Measurements from ENCODE around the gene KLK4. TPM values are rescaled to one million over a fixed set of nuclear protein-coding genes. Genes with fewer than 3 reads are reported as not detected.

Gene KLK4
- total and polyA plus RNA-seq, 10 of the 15 experiments (the other 5 are each of a cell fraction or from before 2014, with no cell fraction given), result 0.06 to 0.31 TPM; not detected in 8

DNA sequence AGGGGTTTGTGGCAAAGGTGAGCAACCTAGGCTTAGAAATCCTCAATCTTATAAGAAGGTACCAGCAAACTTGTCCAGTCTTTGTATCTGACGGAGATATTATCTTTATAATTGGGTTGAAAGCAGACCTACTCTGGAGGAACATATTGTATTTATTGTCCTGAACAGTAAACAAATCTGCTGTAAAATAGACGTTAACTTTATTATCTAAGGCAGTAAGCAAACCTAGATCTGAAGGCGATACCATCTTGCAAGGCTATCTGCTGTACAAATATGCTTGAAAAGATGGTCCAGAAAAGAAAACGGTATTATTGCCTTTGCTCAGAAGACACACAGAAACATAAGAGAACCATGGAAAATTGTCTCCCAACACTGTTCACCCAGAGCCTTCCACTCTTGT is 41.7 kb downstream of the KLK4 start:
- intact Hi-C loops (cut with micrococcal nuclease; ENCODE audit: unreplicated experiment) (no loop called here), in situ Hi-C loops (cut with MboI) (no loop called here)
- H3K4me1 ChIP-seq (ENCODE audit: control insufficient read depth, insufficient read depth, low read length), result no peaks in the 10 kb centered on the region
- ChIA-PET RAD21 (ENCODE audit: unreplicated experiment) (no interaction called here), POLR2A (no interaction called here), SMC1A (ENCODE audit: uncharacterized antibody, unreplicated experiment) (no interaction called here), CTCF (interaction anchor here (0.7 kb wide), 1 partner anchor 105 kb away, joined by 3 read pairs; no protein-coding TSS in a partner anchor)
- FAIRE-seq (no peak), DNase-seq (ENCODE audit: low read depth, low spot score) (no peak), ATAC-seq (no peak)
- no peak overlapping the region for H3K4me2 ChIP-seq (ENCODE audit: control insufficient read depth, insufficient read depth)
- H3K27me3 ChIP-seq (replicated peaks in 1 of 2; ENCODE audit: control insufficient read depth in 2 of 2, insufficient read depth in 2 of 2, low read length in 1 of 2), result peaks cover 0 to 2% of the 10 kb centered on the region in 2 experiments; a peak in 1 of 4 replicates
- H3K9ac ChIP-seq (ENCODE audit: control insufficient read depth, insufficient read depth, low read length), result no peak overlapping the region
- no TSS peak for BruUV-seq (replicated peaks)
- H3K9me3 ChIP-seq (replicated peaks; ENCODE audit: control insufficient read depth, insufficient read depth, low read length), result no peaks in the 10 kb centered on the region; the same call in 2 of the 3 replicates
- no peak overlapping the region for H3K4me3 ChIP-seq
- H4K20me1 ChIP-seq (ENCODE audit: control insufficient read depth, insufficient read depth), result no peaks in the 10 kb centered on the region
- WGBS (ENCODE audit: insufficient coverage, insufficient replicate concordance, low lambda C conversion rate, missing lambda C conversion rate), result 32% methylated on average over 4 of the region's 4 CpGs
- H2AFZ ChIP-seq (ENCODE audit: control insufficient read depth, low read depth, low read length), result no peak overlapping the region
- no peaks in the 10 kb centered on the region for H3K36me3 ChIP-seq (ENCODE audit: control insufficient read depth in 2 of 2, insufficient read depth in 2 of 2, low read length in 1 of 2)
- H3K27ac ChIP-seq (ENCODE audit: control insufficient read depth, insufficient read depth), result no peak overlapping the region
- H3K79me2 ChIP-seq (ENCODE audit: control insufficient read depth, insufficient read depth, low read length), result no peaks in the 10 kb centered on the region
- TF ChIP-seq POU2F2 (IDR thresholded peaks at IDR 0.05; ENCODE audit: borderline replicate concordance, low read depth, low read length) (no peak), KDM1A (IDR thresholded peaks at IDR 0.05; ENCODE audit: borderline replicate concordance) (no peak), SIN3A (IDR thresholded peaks at IDR 0.05; ENCODE audit: low read depth, low read length) (no peak), LARP7 (IDR thresholded peaks at IDR 0.05) (no peak), EP300 (IDR thresholded peaks at IDR 0.05; ENCODE audit: borderline replicate concordance in 1 of 2, control insufficient read depth in 1 of 2, low read depth in 2 of 2, low read length in 2 of 2) (no peak), STAT1 (conservative IDR thresholded peaks at IDR 0.05) (no peak), HDAC6 (IDR thresholded peaks at IDR 0.05; ENCODE audit: unreplicated experiment) (no peak), CHD2 (IDR thresholded peaks at IDR 0.05; ENCODE audit: borderline replicate concordance, low read depth, low read length) (no peak), ZNF622 (IDR thresholded peaks at IDR 0.05) (no peak), TCF3 (IDR thresholded peaks at IDR 0.05; ENCODE audit: borderline replicate concordance, insufficient read depth, low read depth, low read length) (no peak), JUND (IDR thresholded peaks at IDR 0.05; ENCODE audit: low read depth, low read length) (no peak), ZNF274 (IDR thresholded peaks at IDR 0.05; ENCODE audit: insufficient read depth, insufficient read length) (no peak), NR2C1 (IDR thresholded peaks at IDR 0.05) (no peak), TCF7 (IDR thresholded peaks at IDR 0.05; ENCODE audit: borderline replicate concordance) (no peak)
- TF ChIP-seq, protein P1, sequence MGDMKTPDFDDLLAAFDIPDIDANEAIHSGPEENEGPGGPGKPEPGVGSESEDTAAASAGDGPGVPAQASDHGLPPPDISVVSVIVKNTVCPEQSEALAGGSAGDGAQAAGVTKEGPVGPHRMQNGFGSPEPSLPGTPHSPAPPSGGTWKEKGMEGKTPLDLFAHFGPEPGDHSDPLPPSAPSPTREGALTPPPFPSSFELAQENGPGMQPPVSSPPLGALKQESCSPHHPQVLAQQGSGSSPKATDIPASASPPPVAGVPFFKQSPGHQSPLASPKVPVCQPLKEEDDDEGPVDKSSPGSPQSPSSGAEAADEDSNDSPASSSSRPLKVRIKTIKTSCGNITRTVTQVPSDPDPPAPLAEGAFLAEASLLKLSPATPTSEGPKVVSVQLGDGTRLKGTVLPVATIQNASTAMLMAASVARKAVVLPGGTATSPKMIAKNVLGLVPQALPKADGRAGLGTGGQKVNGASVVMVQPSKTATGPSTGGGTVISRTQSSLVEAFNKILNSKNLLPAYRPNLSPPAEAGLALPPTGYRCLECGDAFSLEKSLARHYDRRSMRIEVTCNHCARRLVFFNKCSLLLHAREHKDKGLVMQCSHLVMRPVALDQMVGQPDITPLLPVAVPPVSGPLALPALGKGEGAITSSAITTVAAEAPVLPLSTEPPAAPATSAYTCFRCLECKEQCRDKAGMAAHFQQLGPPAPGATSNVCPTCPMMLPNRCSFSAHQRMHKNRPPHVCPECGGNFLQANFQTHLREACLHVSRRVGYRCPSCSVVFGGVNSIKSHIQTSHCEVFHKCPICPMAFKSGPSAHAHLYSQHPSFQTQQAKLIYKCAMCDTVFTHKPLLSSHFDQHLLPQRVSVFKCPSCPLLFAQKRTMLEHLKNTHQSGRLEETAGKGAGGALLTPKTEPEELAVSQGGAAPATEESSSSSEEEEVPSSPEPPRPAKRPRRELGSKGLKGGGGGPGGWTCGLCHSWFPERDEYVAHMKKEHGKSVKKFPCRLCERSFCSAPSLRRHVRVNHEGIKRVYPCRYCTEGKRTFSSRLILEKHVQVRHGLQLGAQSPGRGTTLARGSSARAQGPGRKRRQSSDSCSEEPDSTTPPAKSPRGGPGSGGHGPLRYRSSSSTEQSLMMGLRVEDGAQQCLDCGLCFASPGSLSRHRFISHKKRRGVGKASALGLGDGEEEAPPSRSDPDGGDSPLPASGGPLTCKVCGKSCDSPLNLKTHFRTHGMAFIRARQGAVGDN (IDR thresholded peaks at IDR 0.05), result no peak
- TF ChIP-seq, protein P2, sequence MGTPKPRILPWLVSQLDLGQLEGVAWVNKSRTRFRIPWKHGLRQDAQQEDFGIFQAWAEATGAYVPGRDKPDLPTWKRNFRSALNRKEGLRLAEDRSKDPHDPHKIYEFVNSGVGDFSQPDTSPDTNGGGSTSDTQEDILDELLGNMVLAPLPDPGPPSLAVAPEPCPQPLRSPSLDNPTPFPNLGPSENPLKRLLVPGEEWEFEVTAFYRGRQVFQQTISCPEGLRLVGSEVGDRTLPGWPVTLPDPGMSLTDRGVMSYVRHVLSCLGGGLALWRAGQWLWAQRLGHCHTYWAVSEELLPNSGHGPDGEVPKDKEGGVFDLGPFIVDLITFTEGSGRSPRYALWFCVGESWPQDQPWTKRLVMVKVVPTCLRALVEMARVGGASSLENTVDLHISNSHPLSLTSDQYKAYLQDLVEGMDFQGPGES (IDR thresholded peaks at IDR 0.05), result no peak
- TF ChIP-seq, protein P3, sequence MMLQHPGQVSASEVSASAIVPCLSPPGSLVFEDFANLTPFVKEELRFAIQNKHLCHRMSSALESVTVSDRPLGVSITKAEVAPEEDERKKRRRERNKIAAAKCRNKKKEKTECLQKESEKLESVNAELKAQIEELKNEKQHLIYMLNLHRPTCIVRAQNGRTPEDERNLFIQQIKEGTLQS (IDR thresholded peaks at IDR 0.05; ENCODE audit: borderline replicate concordance, extremely low read depth, low read depth, low read length), result no peak
- TF ChIP-seq, protein P4, sequence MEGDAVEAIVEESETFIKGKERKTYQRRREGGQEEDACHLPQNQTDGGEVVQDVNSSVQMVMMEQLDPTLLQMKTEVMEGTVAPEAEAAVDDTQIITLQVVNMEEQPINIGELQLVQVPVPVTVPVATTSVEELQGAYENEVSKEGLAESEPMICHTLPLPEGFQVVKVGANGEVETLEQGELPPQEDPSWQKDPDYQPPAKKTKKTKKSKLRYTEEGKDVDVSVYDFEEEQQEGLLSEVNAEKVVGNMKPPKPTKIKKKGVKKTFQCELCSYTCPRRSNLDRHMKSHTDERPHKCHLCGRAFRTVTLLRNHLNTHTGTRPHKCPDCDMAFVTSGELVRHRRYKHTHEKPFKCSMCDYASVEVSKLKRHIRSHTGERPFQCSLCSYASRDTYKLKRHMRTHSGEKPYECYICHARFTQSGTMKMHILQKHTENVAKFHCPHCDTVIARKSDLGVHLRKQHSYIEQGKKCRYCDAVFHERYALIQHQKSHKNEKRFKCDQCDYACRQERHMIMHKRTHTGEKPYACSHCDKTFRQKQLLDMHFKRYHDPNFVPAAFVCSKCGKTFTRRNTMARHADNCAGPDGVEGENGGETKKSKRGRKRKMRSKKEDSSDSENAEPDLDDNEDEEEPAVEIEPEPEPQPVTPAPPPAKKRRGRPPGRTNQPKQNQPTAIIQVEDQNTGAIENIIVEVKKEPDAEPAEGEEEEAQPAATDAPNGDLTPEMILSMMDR (IDR thresholded peaks at IDR 0.05 in 2 of 3, conservative IDR thresholded peaks at IDR 0.05 in 1 of 3; ENCODE audit: control insufficient read depth in 2 of 3, extremely low read depth in 1 of 3, insufficient read depth in 1 of 3, low read depth in 3 of 3, low read length in 3 of 3), result no peak

Data from GM12878 (cell line).